Large intestine (tissue), 3 donors: ENCODE results near the gene ATOSB. TPM values are rescaled to one million over a fixed set of nuclear protein-coding genes. Genes with fewer than 3 reads are reported as not detected.

Source experiments
- DNase-seq, 2 donors: peaks; one replicate each; pipeline versions ENCODE4 v3.0.0 to v3.0.0-alpha.2; 2013
- H3K27ac ChIP-seq: one replicate; pipeline ENCODE4 v1.5.1; 2013; ENCODE audit warnings: low read length
- H3K27me3 ChIP-seq: 2 replicates; pipeline ENCODE4 v1.6.1; 2013; ENCODE audit warnings: low read length; ENCODE audit not compliant: control insufficient read depth, insufficient read depth
- H3K36me3 ChIP-seq: 2 replicates; pipeline ENCODE4 v1.6.1; 2013; ENCODE audit warnings: low read length; ENCODE audit not compliant: control insufficient read depth, insufficient read depth
- H3K4me1 ChIP-seq: one replicate; pipeline ENCODE4 v1.6.1; 2013; ENCODE audit warnings: low read length; ENCODE audit not compliant: control insufficient read depth, insufficient read depth
- H3K4me3 ChIP-seq: one replicate; pipeline ENCODE4 v1.5.1; 2013; ENCODE audit warnings: low read length
- H3K9me3 ChIP-seq: one replicate; pipeline ENCODE4 v1.6.1; 2013; ENCODE audit warnings: mild to moderate bottlenecking, low read depth, low read length, moderate library complexity; ENCODE audit not compliant: control insufficient read depth
- WGBS: methylation state at CpG from one replicate; pipeline ENCODE4 v1.1.5; 2013; ENCODE audit warnings: low lambda C conversion rate; ENCODE audit not compliant: insufficient coverage; 5-methylcytosine and 5-hydroxymethylcytosine counted together
- polyA plus RNA-seq: library from polyadenylated mRNA; unstranded; fragments of 120-200 nt; gene quantifications from one replicate; pipeline ENCODE4 v1.2.1, GENCODE V29; 2013

The ATOSB gene
- polyA plus RNA-seq, 1 donor: 11.4 TPM

- Histone ChIP-seq H3K9me3 (peaks cover 3% of the 10 kb centered on the region), H3K27me3 (no peaks in the 10 kb centered on the region)
- peak; percentile 98 to 99 for DNase-seq
Observed at GRCh38 chr9:35072461-35073278, 43.0 kb downstream of the ATOSB start, which contains the start of gene VCP. Gene VCP (minus strand): TSS chr9:35072625. CDS start chr9:35072353, 272 bp downstream.

GRCh38 chr9:35071814-35072460 is 43.7 kb downstream of the ATOSB start:
- peak overlapping the region; percentile 99 for H3K27ac ChIP-seq
- no peaks in the 10 kb centered on the region for H3K27me3 ChIP-seq
- peak overlapping the region; percentile 92 for H3K4me3 ChIP-seq
- DNase-seq: peak; percentile 73 to 92
- H3K9me3 ChIP-seq: peaks cover 3% of the 10 kb centered on the region
- WGBS: no CpG with 5 or more reads among the region's 79 CpGs
- peaks cover 19% of the 10 kb centered on the region for H3K4me1 ChIP-seq
- H3K36me3 ChIP-seq: peaks cover 47% of the 10 kb centered on the region

More at GRCh38 chr9:35072461-35073278, 43.0 kb downstream of the ATOSB start, which contains the start of gene VCP:
- Histone ChIP-seq H3K4me3 (peak within 1 kb of the TSS; percentile 92), H3K36me3 (peaks cover 43% of the 10 kb centered on the region), H3K4me1 (peaks cover 19% of the 10 kb centered on the region), H3K27ac (peak within 1 kb of the TSS; percentile 99)
- WGBS: 6% methylated on average over 2 of the region's 54 CpGs

- Histone ChIP-seq H3K4me3 (peak overlapping the region; percentile 92), H3K27ac (peak overlapping the region; percentile 99), H3K9me3 (peaks cover 3% of the 10 kb centered on the region), H3K27me3 (no peaks in the 10 kb centered on the region), H3K4me1 (peaks cover 19% of the 10 kb centered on the region), H3K36me3 (peaks cover 49% of the 10 kb centered on the region)
- WGBS: no CpG with 5 or more reads among the region's 20 CpGs
- peak in 1 of 2 donors; percentile 16 for DNase-seq
Observed at GRCh38 chr9:35070823-35071813, 44.5 kb downstream of the ATOSB start.

- Histone ChIP-seq H3K4me3 (no peak overlapping the region), H3K27ac (no peak overlapping the region)
- no CpG with 5 or more reads among the region's 4 CpGs for WGBS
Observed at GRCh38 chr9:35069020-35069419, 46.6 kb downstream of the ATOSB start.

GRCh38 chr9:35067056-35067455 is 48.6 kb downstream of the ATOSB start:
- Histone ChIP-seq H3K4me3 (no peak overlapping the region), H3K27ac (no peak overlapping the region), H3K27me3 (no peaks in the 10 kb centered on the region), H3K4me1 (peaks cover 19% of the 10 kb centered on the region), H3K36me3 (peaks cover 65% of the 10 kb centered on the region), H3K9me3 (peaks cover 3% of the 10 kb centered on the region)
- no CpG with 5 or more reads among the region's 1 CpG for WGBS
- no peak for DNase-seq

More at GRCh38 chr9:35069020-35069419, 46.6 kb downstream of the ATOSB start:
- H3K4me1 ChIP-seq: peaks cover 19% of the 10 kb centered on the region
- peaks cover 47% of the 10 kb centered on the region for H3K36me3 ChIP-seq
- no peaks in the 10 kb centered on the region for H3K27me3 ChIP-seq
- no peak for DNase-seq
- H3K9me3 ChIP-seq: peaks cover 3% of the 10 kb centered on the region

- no peaks in the 10 kb centered on the region for H3K4me1 ChIP-seq
- no peak overlapping the region for H3K27ac ChIP-seq
- peaks cover 98% of the 10 kb centered on the region for H3K36me3 ChIP-seq
- no CpG with 5 or more reads among the region's 11 CpGs for WGBS
- no peak overlapping the region for H3K4me3 ChIP-seq
- no peaks in the 10 kb centered on the region for H3K9me3 ChIP-seq
- no peak for DNase-seq
- no peaks in the 10 kb centered on the region for H3K27me3 ChIP-seq
Observed at GRCh38 chr9:35060548-35061207, 55.0 kb downstream of the ATOSB start.

GRCh38 chr9:35059438-35059837 is 56.2 kb downstream of the ATOSB start:
- Histone ChIP-seq H3K27ac (no peak overlapping the region), H3K9me3 (no peaks in the 10 kb centered on the region), H3K4me3 (no peak overlapping the region), H3K36me3 (peaks cover 94% of the 10 kb centered on the region), H3K27me3 (no peaks in the 10 kb centered on the region), H3K4me1 (no peaks in the 10 kb centered on the region)
- no CpG with 5 or more reads among the region's 10 CpGs for WGBS
- DNase-seq: no peak

- Histone ChIP-seq H3K27ac (no peak overlapping the region), H3K9me3 (no peaks in the 10 kb centered on the region), H3K27me3 (no peaks in the 10 kb centered on the region), H3K4me1 (no peaks in the 10 kb centered on the region), H3K36me3 (peaks cover 77% of the 10 kb centered on the region), H3K4me3 (no peak overlapping the region)
- WGBS: no CpG with 5 or more reads among the region's 8 CpGs
- DNase-seq: no peak
Observed at GRCh38 chr9:35057271-35057620, 58.4 kb downstream of the ATOSB start.

GRCh38 chr9:35056571-35057270 is 58.9 kb downstream of the ATOSB start:
- Histone ChIP-seq H3K27me3 (no peaks in the 10 kb centered on the region), H3K4me1 (no peaks in the 10 kb centered on the region), H3K9me3 (no peaks in the 10 kb centered on the region), H3K27ac (no peak overlapping the region), H3K4me3 (no peak overlapping the region), H3K36me3 (peaks cover 75% of the 10 kb centered on the region)
- no CpG with 5 or more reads among the region's 9 CpGs for WGBS
- no peak for DNase-seq
